HK-2 (cell line): ENCODE measurements around the gene NEURL1B.

Experiments used
- DNase-seq: peaks from one replicate; pipeline ENCODE4 v3.0.0-alpha.2; 2018; ENCODE audit not compliant: unreplicated experiment

Gene NEURL1B

DNA sequence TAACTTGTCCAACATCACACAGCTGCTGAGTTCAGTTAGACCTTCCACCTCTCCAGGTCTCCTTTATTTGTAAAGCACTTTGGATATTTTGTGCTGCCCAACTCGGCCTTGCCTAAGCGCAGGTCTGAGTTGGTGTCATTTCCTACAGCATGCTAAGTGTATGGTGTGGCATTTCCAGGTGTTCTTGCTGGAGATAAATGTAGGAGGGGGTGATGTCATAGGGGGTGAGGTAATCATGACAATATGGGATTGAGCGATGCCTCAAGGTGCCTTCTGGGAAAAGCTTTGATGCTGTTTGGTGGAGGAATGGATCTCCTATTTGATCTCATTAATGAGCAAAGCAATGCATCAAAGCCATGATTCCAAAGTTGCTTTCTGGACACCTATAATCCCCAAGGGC, 32.3 kb upstream of the NEURL1B start:
- no peak for DNase-seq

DNA sequence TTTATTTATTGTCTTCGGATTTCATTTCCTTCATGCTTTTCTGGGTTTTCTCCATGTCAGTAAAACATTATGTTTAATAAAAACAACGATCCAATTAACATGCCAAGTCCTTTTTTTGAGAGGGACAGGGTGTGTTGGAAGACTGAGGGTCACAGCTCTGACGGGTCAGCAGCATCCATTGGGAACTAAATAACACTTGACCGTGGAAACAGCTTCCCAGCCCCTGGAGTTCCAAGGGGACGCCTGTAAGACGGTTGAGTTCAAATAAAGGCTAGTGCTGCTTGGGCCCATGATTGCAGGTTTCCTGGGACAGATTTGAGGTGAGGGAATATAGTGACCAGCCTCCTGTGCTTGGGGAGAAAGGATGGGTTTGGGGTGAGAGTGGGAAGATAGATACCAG, 30.4 kb upstream of the NEURL1B start:
- DNase-seq, result no peak

- no peak for DNase-seq
These were observed 29.1 kb upstream of the NEURL1B start for GRCh38 chr5:172611913-172612312.

- DNase-seq, result no peak
These were observed 28.3 kb upstream of the NEURL1B start for GRCh38 chr5:172612771-172613170.

- no peak for DNase-seq
These were observed 24.9 kb upstream of the NEURL1B start for GRCh38 chr5:172616136-172616535.

DNA sequence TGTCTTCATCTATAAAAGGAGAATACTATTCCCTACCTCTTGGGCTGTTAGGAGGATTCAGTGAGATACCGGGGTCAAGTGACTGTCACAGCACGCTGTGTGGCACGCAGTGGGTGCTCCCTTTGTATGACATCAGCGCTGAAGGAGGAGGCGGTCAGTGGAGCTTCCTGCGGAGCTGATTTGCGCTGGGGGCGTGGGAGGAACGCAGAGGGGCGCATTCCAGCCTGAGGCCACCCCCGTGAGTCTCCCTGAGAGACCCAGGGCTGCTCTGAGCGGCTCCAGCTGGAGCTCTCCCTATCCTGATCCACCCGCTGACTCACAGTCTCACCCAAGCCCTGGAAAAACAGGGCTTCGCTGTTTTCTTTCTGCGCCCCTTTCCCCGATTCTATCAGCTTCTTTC, 24.3 kb upstream of the NEURL1B start:
- no peak for DNase-seq

- DNase-seq, result no peak
These were observed 23.2 kb upstream of the NEURL1B start for GRCh38 chr5:172617817-172618216.

- DNase-seq, result no peak
These were observed 22.3 kb upstream of the NEURL1B start for GRCh38 chr5:172618574-172619365.

GRCh38 chr5:172620506-172620905, 20.6 kb upstream of the NEURL1B start:
- no peak for DNase-seq

GRCh38 chr5:172622091-172623046, 18.7 kb upstream of the NEURL1B start:
- no peak for DNase-seq

GRCh38 chr5:172623313-172623980, 17.6 kb upstream of the NEURL1B start:
- DNase-seq, result no peak

DNA sequence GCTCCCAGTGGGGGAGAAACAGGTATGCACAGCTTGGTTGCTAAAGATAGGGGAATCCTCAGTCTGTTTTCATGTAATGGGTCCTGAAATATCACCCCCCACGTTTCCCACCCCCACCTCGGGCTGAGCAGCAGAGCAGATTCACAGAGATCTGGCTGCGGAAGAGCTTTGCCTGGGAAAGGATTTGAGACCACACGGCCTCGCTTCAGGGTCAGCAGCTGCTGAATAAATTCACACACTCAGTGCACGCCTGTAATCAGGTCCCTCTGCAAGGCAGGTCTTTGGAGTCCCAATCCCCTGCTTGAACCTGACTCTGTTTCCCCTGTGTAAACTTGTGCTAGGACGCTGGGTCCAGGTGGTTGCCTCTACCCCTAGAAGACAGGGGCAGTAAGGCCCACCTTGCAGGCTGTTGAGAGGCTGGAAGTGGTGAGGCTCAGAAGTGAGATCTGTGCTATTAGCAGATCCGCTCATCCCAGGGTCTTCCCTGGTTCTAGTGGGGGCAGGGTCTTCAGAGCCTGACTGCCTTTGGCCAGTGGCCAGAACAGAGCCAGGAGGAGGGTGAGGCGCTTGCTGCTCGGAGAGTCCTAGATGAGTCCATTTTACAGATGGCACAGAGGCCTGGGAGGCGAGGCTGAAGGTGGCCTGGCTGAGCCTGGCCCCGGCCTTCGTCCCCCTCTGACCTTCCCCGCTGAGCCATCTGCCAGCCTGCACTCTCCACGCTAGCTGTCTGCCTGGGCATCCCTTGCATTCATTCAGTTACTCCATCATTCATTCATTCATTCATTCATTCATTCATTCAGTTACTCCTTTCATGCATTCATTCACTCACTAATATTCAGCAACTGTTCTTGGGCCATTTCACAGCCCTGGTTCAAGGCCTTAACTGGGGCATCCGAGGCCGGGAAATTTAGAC, 16.7 kb upstream of the NEURL1B start:
- no peak for DNase-seq

DNA sequence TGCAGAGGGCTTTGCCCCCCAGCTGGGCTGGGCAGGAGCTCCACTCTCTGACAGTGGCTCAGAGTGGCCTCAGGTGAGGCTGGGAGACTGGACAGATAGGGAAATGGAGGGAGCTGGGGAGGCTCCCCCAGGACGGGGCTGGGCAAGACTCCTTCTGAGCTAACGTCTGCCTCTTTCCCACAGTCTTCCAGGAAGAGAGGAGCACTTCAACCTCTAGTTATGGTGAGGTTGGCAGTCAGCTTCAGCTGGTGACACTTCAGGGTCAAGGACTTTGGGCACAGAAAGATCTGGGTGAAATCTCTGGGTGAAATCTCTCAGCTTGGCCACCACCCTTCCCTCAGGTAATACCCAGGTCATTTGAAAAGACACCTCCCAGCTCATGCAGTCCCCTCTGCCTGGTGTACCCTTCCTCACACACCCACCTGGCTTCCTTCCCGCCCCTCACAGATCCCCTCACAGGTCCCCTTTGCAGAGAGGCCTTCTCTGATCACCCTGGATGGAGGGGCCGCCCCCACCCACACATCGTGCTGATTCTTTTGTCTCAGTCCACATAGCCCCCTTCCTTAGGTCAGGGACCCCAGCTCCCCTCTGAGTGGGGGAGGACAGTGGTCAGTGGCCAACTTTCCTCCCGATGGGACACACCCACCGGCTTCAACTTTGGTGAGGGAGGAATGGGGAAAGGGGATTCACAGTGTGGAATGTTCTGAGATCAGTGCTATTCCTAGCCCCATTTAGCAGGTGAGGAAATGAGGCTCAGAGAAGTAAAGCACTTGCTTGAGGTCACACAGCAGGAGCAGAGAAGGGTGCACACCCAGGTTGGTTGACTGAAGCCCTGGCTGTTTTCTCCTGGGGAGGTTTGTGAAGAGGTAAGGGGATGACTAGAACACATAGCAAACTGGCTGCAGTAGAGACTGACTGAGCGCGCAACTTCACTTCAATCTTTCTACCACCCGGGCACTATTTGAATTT, 15.8 kb upstream of the NEURL1B start:
- DNase-seq, result no peak

DNA sequence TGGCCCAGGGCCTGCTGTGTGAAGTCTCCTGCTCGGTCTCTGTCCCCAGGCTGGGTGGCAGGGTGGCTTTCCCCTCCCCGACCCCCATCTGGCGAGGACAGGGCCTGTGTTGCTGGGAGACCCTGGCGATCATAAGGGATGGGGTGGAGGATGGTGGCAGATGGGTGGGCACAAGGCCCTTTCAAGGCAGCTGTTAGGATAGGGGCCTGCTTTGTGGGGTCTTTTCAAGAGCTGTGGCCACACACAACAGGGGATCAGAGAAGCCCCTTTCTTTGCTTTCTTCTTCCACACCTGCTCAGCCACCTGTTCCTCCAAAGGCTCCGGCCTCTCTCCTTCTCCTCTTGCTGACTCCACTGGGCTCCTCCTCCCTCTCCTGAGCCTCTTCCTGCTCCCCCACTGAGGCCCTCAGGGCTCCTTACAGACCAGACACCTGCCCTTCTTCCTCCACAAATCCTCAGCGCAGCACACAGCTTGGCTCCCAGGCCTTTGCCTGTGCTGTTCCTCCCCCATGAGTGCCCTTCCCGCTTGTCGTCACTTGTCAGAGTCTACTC, 15.0 kb upstream of the NEURL1B start:
- no peak for DNase-seq

- DNase-seq, result no peak
These were observed 11.0 kb upstream of the NEURL1B start for GRCh38 chr5:172630082-172630481.

GRCh38 chr5:172630482-172630881, 10.6 kb upstream of the NEURL1B start:
- DNase-seq, result no peak

DNA sequence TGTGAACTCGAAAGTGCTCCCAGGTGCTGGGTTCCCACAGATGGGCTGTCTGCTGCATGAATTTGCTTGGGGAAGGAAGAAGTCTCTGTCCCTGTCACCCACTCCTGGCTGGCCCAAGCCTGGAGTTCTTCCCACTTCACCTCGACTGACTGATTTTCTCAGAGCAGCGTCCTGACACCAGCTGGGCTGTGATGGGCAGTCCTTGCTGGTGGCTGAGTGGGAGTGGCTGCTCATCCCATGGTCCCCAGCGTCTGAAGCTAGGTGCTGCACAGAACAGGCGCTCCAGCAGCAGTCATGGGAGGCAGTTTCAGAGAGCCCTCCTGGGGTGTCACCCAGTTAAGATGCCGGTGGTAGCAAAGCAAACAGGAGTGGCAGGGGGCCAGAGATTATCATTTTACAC, 10.1 kb upstream of the NEURL1B start:
- DNase-seq, result no peak

- DNase-seq, result no peak
These were observed 8.5 kb upstream of the NEURL1B start for GRCh38 chr5:172632346-172633092.

DNA sequence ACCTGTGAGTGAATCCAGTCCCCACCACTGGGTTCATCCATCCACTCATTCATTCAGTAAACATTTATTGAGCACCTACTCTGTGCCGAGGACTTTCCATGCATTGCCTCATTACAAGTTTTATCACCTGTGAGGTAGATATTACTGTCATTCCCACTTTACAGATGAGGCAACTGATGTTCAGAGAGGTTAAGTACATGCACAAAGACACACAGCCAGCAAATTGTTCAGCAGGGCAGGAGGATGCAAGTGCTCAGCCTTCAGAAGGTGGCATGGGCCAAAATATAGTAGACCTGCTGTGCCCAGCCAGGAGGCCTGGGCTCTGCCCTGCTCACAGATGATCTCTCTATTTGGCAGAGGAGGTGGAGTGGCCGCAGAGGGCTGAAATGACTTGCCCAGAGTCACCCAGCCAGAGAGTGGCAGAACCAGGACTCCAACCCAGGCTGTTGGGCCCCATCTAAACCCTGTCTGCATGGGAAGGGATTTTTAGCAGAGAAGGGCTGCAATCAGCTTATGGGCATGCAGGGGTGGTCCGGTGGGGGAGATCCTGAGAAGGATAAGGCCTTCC, 7.6 kb upstream of the NEURL1B start:
- no peak for DNase-seq
